Activated CD4-positive, alpha-beta T cell treated with anti-CD3 and anti-CD28 coated beads, Interleukin-2, Interleukin-6, amounts not matched to agents 100 ng/mL and 50 ng/mL, durations not matched to agents 16 hours and 8 hours (primary cell): Measurements from ENCODE around the gene RTN4RL2.
"Not testable (repeated sequence)": the region's sequence is repeated elsewhere in the genome, so short reads cannot be mapped to it uniquely, and the experiment has no call there.

Experiments
- DNase-seq: peaks from one replicate; pipeline ENCODE4 v3.0.0-alpha.2; 2020

RTN4RL2 gene

DNA sequence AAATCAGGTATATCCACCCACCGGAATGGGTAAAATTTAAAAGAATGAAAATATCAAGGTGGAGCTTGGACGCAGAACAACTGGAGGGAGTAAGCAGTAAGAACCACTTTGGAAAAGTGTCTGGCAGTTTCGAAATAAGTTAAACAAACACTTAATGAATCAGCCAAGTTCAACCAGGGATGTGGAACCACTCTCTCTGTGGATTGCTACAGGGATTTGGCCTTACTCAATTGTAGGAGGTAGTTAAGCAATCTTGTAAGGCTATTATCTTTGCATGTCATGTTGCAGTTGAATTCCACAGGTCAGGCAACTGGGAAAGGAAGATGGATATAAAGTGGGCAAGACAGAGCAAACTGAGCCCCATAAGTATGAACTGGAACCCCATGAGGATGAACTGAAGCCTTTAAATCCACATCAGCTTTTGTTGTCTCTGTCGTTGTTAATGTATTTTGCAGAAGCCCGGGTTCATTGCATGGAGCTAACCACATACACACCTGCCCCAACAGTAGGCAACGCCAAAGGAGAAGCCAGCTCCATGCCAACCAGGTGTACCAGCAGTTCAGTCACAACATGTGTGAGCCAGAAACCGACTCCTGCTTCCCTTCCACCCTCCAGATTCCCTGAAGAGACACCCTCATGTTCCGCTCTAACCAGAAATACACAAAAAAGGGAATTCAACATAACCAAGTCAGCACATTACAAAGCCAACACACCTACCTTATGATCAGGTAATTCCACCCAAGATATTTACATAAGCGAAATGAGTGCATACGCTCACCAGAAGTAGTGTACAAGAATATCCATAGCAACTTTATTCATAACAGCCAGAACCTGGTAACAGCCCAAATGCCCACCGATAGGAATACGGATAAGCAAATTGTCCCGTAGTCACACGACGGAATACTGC lies 25.4 kb upstream of the RTN4RL2 start:
- DNase-seq: no peak

DNA sequence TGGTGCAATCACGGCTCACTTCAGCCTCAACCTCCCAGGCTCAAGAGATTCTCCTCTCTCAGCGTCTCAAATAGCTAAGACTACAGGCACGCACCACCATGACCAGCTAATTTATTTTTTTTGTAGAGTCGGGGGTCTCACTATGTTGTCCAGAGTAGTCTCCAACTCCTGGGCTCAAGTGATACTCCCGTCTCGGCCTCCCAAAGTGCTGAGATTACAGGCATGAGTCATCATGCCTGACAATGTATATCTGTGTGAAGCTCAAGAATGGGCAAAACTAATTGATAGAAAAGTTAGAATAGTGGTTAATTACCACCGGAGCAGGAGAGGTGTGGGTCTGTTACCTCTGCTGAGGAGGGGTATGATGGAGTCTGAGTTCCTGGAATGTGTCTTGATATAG lies 24.3 kb upstream of the RTN4RL2 start:
- no peak for DNase-seq

DNA sequence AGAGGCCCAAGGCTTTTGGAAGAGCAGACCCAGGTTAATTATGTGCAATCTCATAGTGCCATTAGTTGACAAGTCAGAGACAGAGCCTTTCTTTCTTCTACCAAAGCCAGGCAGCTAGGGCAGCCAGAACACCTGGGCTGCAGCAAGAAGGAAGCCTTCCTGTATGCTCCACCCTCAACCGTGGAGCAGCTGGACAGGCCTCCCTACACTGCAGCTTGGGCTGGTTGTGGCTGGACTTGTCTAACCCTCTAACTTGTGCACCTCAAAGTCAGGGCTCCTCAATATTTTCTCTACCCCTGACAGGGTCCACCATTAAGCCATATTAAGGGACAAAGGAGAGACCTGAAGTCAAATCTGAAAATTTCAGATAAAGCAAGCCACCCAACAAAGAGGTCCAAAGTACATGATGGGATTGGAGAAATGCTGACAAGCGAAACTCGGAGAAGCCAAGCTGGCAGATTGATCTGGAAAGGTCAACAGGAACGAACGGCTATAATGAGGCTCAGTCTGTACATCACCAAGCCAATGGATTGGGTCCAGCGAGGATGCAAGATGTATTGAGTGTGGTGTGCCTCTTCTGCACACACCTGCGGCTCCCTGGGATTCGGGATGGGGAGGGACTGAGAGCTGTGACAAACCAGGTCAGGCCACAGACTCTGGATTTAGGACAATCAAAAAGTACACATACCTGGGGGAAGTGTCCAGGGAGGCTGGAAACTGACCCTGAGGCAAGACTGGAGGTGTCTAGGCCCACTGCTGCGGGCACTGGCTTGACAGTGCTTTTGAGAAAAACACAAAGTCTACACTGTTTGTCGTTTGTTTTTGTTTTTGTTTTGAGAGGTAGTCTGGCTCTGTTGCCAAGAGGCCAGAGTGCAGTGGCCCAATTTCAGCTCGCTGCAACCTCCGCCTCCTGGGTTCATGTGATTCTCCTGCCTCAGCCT lies 21.7 kb upstream of the RTN4RL2 start:
- DNase-seq: no peak

DNA sequence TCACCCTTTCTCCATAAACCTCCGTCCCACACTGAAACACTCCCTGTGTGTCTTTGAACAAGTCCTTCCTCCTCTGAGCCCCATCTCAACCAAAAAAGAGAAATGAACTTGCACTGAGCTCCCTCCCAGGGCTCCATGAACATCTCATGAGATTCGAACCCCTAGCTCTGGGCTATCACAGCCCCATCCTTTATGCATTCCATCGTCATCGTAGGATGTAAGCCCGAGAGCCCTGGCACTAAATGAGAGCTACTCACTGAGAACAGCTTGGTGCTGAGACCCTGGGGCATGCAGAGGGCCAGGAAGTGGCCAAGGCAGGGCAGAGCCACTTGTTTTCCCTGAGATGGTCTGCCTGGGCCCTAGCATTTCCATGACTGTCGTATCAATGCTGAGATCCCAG lies 20.5 kb upstream of the RTN4RL2 start:
- DNase-seq: no peak

DNA sequence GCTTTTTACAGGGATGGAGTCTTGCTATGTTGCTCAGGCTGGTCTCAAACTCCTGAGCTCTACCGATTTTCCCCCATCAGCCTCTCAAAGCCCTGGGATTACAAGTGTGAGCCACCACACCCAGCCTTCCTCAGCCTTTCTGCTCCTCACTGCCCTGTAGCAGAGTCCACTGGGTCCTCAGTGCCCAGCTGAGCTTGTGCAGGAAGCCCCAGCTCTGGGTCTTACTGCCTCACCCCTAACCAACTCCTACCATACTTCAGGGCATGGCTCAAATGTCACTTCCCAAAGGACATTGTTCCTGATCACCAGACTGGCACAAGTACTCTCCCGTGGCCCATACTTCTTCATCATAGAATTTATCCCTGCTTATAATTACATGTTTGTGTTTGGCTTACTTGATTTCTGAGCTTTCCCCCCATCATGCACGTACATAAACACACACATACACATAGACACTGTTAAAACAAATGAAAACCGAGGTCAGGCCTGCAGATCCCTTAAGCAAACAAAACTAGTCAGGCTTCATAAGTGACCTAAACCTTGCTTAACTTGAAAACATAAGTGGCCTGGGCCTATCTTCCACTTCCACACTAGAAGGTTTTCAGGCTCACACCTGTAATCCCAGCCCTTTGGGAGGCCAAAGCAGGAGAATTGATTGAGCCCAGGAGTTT lies 19.4 kb upstream of the RTN4RL2 start:
- no peak for DNase-seq

DNA sequence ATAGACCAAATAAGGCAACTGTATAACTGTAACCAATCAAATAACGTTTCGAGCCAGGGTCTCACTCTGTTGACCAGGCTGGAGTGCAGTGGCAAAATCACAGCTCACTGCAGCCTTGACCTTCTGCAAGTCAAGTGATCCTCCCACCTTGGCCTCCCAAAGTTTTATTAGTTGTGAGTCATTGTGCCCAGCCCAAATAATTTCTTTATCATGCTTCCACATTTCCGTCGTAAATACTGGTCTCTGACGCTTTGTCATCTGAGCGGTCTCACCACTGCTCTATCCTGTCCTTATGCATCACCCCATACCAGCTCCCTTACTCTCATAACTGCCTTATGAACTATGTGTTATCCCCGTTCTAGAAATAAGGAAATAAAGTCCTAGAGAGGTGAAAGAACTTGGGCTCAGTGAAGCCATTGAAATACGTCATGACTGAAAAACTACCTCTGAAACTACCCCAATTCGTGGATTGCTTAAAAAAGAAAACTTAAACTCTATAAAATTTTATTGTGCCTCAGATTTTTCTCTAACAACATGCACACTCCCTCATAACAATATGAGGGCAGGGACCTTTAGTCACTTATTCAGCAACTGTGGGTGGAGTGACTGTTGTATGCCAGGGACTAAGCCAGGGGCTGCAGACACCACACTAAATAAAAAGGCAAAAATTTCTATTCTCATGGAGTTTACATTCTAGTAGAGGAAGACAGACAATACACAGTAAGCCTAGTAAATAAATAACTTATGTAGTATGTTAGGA lies 15.8 kb upstream of the RTN4RL2 start:
- DNase-seq: no peak

DNA sequence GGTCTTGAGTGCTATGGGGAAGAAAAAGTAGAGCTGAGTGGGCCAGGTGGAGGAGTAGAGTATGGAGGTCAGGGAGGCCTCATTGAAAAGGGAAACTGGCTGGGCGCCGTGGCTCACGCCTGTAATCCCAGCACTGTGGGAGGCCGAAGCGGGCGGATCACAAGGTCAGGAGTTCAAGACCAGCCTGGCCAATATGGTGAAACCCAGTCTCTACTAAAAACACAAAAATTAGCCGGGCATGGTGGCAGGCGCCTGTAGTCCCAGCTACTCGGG lies 15.3 kb upstream of the RTN4RL2 start:
- not testable (repeated sequence) for DNase-seq

DNA sequence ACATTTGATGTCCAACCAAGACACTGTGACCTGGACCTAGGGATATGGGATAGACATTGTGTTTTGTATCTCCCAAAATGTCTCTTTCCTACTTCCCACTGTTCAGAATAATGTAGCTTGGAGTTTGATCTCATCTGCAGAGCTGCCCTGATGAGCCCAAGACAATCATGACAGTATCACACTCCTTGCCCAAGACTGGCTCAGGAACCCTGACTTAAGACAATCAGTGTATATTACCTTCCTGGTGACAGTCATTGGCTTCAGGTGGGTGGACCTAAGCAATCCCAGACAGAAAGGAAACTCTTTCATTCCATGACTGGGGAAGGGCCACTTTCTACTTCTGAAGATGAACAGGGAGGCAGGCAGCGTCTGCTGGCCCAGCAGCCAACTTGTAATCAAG lies 14.3 kb upstream of the RTN4RL2 start:
- no peak for DNase-seq

DNA sequence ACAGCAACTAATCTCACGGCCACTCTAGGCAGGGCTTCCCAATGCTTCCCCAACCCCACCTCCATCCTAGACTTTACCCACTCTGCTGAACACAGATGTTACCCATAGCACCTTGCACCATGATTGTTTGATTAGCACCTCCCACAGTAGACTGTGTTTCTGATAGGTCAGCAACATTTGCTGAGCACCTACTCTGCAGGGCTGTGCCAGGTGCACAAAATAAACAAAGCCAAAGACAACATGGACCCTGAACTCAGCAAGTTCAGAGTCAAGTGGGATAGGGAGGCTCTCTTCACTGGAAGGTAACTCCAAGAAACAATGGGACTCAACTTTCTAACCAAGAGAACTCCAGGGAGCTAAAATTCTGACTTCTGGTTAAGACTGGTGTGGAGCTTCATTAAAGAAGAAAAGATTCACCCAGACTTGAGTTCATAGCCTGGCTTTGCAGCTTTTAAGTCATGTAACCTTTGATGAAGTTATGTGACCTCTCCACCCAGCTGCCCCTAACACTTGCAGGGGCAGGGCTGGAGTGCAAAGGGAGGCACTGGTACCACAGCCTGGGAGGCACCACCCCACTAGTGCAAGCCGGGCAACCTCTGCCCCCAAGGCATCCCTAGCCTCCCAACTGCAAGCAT lies 6.7 kb upstream of the RTN4RL2 start:
- DNase-seq: no peak

DNA sequence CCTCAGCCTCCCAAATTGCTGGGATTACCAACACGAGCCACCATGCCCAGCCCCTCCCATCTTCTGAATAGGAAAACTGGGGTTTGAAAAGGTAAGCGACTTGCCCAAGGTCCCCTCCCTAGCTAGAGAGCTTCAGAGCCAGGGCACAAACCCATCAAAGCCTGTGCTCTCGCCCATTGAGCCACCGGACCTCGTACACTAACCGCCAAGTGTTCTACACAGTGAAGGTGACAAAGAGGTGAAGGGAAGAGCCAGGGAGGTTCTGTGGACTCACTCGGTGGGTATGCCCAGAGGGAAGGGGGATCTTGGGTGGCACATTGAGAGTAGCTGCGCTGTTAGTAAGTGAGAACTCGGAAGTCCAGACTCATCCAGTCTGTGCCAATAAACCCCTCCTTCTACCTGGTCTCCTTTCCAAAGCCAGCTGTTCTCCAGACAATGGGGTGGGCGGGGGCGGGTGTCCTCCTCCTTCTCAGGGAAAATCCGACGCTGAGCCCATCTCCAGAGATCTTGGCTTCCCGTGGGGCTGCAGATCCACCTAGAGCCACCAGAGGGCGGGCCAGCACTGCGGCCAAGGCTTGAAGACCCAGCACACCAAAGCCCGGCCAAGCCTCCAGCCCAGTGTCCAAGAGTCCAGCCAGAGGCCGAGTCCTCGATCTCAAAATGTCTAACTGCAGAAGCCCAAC lies 3.2 kb upstream of the RTN4RL2 start:
- peak; percentile 85 for DNase-seq

DNA sequence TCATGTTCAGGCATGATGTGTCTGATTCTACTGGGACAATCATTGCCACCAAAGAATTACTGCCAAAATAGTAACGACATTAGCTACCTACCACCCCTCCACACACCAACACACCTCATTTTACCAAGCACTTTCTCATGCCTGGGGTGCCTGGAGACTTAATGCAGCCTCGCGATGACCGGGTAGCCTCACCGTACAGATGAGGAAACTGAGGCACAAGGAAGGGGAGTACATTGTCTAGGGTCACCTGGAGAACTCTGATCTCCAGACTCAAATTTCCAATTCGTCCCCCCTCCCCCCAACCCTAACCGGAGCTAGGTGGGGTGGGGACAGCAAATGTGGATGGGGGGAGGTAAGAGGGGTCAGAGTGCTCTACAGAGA lies 2.7 kb upstream of the RTN4RL2 start:
- DNase-seq: no peak

DNA sequence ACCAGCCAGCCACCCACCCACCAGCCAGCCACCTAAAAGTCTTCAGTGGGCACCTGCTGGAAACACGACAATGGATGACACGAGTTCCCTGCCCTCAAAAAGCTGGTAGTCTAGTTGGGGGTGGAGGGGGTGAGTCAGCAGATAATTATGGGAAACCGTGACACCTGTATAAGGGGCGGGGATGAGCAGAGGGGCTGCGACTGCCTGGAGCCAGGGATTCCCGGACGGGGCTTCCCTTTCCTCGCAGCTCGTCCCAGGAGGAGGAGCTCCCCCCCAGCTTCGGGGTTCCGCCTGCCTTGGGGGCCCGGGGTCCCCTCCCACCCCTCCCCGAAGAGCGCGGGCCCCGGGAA lies 2.3 kb upstream of the RTN4RL2 start:
- DNase-seq: no peak

DNA sequence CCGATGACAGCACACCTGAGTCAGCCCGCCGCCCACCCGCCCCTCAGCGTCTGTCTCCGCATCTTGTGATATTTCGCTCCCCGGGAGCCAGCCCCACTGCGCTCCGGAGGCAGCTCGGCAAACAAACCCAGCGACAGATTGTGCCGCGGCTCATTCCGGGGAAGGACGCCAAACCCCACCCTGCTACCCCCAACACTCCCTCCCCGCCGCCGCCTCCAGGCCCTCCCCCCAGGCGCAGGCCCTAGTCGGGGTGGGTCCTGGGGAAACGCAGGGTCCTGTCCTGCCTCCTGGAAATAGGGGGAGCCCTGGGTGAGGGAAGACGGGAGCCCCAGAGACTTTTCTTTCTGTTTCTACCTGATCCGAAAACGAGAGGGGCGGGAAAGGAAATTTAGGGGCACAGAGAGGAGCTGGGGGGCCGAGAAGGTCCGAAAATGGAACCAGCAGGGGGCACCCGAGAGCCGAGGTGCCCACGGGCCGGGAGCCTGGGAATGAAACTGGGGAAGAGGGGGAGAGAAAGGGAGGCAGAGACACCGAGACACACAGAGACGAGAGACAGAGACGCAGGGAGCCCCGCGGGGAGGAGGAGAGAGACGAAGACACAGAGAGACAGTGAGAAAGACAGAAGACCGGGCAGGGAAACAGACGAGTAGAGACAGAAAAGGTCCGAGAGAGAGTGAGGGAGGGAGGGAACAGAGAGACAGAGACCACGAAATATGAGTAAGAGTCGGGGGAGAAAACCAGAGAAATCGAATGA lies 1.7 kb upstream of the RTN4RL2 start:
- peak; percentile 50 for DNase-seq

DNA sequence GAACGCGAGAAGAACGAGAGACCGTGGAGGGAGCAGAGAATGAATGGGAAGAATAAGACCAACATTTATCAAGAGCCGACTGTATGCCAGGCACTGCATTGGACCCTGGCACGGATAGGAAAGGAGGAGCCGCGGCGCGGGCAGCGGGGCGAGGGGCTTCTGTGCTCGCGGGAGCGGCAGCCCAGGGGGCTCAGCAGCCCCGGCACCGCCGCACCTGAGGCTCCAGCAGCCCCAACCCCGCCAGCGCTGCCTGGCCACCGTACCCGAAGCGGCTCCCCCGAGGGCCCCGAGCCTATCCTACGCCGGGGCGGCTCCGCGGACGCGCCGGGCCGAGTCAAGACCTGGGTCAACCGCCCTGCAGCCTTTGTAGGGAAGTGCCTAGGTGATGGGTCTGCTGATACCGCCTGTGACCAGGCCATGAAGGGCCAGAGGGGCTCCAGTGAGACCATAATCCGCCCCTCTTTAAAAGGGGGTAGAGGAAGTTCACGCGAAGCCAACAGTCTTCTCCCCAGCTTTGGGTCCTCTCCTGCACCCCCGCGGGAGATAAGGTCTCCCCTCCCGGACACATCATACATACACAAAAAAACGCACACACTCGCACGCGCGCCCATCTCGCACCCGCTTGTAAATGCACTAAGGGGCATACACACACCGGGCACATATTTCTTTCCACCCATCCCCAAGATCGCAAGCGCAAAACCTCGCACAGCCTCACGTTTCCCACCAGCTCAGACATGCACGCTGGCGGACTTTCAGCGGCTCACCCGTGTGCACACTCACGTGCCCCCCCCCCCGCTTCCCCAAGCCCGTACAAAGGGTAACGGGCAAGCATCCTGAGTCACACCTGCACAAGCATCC lies 935 bp upstream of the RTN4RL2 start:
- DNase-seq: peak; percentile 23

DNA sequence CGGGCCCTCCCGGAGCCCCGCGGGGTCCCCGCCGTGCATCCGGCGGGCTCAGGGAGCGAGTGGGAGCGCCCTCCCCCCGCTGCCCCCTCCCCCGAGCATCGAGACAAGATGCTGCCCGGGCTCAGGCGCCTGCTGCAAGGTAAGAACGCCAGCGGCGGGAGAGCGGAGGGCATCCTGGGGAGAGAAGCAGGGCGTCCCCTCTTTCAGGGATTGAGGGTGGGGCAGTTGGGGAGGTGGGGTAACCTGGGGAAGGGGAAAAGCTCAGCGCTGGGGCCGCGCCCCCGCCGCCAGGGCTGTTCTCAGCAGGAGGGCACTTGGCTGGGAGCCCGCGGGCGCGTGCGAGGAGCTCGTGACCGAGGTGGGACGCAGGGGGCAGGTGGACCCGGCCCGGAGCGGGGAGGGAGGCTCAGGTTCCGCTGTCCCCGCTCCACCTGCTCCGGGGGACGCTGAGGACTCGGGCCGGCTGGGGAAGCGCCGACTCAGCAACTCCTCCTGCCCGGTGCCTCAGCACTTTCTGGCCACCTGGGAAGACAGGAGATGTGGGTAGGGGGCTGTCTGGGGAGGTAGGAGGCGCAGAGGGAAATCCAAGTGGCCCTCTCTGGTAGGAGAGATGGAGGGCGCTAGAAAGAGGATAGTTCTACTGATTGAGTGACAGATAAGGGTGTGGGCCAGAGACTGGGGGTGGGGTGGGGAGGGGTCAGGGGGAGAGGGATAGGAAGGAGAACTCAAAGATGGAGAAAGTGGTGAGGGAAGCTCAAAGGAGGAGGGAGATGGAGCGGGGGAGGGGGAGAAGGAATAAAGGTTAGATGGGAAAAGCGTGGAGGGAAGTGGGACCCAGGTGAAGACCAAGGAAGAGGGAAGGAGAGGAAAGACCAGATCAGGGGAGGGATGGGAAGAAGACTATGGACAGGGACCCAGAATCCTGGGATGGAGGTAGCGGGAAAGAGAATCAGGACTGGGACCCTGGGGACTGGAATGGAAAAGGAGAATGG lies 726 bp downstream of the RTN4RL2 start:
- DNase-seq: no peak

DNA sequence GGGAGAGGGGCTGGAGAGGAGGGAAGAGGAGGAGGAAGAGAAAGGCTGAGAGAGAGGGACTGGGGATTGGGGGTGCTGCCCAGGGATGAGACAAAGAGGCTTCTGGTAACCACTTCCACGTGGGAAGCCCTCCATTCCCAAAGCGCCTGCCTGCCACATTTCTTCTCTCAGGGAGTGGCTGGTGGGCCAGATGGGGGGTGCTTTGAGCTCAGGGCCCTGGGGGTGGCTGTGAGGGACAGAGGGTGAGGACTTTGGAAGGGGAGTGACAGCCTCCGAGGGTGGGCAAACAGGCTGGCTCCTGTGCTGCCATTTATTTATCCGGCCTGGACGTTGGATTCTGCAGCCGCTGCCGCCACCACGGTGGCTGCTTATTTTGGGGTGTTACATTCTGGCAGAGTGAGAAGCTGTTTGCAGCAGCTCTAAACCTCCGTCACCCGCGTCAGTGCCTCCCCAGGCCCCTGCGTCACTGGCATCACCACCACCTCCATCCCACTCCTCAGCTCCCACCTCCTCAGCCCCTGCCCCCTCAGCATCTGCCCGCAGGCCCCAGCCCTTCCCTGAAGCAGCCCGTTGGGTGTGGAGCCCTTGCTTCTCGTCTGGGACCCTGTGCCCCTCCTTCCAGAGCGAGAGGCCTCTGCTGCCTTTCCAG lies 1.6 kb downstream of the RTN4RL2 start:
- no peak for DNase-seq

DNA sequence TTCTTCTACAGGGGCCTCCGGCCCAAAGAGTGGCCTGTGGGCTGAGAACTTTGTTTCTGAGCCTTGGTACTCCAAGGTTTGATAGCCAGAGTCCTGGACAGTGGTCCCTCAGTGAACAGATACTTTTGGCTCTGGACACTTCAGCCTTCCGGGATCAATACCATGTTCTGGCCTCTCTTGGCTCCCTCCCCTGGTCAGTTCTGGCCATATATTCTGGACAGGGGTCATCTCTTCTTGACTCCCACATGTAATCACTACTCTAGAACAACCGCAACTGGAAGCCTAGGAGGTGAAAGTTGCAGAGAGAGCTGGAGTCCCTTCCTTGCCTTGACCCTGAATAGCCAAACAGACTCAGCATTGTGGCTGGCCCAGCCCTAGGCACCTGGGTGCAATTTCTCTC lies 2.3 kb downstream of the RTN4RL2 start:
- DNase-seq: no peak
